MM.1S (cell line): ENCODE results near the gene KIFBP.
"Not testable (repeated sequence)": the region's sequence is repeated elsewhere in the genome, so short reads cannot be mapped to it uniquely, and the experiment has no call there.

ENCODE experiments used
- EZH2phosphoT487 ChIP-seq: fragments of 300-600 bp; sonication (generic); IDR thresholded peaks from 2 replicates; pipeline ENCODE4 v1.6.1; 2018; ENCODE audit warnings: antibody characterized with exemption, low read length
- TF ChIP-seq, protein P1 (sequence below): fragments of 300-600 bp; sonication (generic); IDR thresholded peaks from 2 replicates; pipeline ENCODE4 v1.5.1; 2016; ENCODE audit warnings: antibody characterized with exemption, low read length, mixed read lengths

DNA sequence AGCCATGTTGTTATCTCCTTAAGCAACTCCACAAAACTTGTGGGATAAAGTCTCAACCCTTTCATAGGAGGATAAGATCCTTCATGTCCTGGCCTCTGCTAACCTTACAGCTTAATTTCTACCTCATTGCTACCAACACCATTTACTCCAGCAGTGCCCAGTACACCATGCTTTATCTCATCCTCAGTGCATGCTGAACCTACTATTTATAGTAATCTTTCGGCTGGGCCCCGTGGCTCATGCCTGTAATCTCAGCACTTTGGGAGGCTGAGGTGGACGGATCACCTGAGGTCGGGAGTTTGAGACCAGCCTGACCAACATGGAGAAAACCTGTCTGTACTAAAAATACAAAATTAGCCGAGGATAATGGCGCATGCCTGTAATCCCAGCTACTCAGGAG is 8.9 kb upstream of the KIFBP start:
- TF ChIP-seq, protein P1, sequence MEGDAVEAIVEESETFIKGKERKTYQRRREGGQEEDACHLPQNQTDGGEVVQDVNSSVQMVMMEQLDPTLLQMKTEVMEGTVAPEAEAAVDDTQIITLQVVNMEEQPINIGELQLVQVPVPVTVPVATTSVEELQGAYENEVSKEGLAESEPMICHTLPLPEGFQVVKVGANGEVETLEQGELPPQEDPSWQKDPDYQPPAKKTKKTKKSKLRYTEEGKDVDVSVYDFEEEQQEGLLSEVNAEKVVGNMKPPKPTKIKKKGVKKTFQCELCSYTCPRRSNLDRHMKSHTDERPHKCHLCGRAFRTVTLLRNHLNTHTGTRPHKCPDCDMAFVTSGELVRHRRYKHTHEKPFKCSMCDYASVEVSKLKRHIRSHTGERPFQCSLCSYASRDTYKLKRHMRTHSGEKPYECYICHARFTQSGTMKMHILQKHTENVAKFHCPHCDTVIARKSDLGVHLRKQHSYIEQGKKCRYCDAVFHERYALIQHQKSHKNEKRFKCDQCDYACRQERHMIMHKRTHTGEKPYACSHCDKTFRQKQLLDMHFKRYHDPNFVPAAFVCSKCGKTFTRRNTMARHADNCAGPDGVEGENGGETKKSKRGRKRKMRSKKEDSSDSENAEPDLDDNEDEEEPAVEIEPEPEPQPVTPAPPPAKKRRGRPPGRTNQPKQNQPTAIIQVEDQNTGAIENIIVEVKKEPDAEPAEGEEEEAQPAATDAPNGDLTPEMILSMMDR = not testable (repeated sequence)
- TF ChIP-seq EZH2phosphoT487 = not testable (repeated sequence)
